ENCODE data around the gene GAS7.

Gene GAS7

DNA sequence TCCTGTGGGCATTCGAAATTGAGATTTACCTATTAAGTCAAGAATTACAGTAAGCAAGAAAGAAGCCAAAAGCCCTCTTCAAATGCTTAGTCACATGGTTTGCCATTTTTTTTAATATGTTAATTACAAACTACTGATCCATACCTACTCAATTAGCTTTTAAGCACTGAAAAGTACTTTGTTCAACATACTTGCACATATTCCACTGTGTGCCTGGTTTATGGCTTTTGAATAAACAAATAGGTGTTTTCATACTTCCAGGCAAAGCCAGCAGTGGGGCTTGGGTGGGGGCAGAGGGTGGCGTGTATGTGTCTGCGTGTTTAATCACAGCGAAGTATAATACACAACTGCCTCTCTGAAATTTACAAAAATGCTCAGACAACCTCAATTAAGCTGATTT lies 51.4 kb downstream of the GAS7 start:
- Histone ChIP-seq H3K36me3 (ENCODE audit: insufficient read depth, low read length) (no peaks in the 10 kb centered on the region), H4K20me1 (ENCODE audit: insufficient read depth, low read length) (no peaks in the 10 kb centered on the region), H3K9me3 (ENCODE audit: low read length) (no peaks in the 10 kb centered on the region), H3K27ac (ENCODE audit: low read depth, low read length, poor library complexity, severe bottlenecking) (no peak overlapping the region), H3K4me1 (ENCODE audit: insufficient read depth, low read length, severe bottlenecking) (no peaks in the 10 kb centered on the region), H3K79me2 (ENCODE audit: insufficient read depth, low read length) (no peaks in the 10 kb centered on the region), H3K27me3 (ENCODE audit: insufficient read depth, low read length) (no peaks in the 10 kb centered on the region), H3K4me3 (ENCODE audit: low read depth, low read length, poor library complexity, severe bottlenecking) (no peak overlapping the region), H3K9me2 (ENCODE audit: low read depth, low read length) (no peaks in the 10 kb centered on the region), H3K9ac (ENCODE audit: low read length) (no peak overlapping the region), H3K4me2 (ENCODE audit: low read length) (no peak overlapping the region), H2AFZ (ENCODE audit: low read length) (no peak overlapping the region), H3F3A (ENCODE audit: insufficient read depth, low read length) (no peaks in the 10 kb centered on the region)
- TF ChIP-seq, protein P1, sequence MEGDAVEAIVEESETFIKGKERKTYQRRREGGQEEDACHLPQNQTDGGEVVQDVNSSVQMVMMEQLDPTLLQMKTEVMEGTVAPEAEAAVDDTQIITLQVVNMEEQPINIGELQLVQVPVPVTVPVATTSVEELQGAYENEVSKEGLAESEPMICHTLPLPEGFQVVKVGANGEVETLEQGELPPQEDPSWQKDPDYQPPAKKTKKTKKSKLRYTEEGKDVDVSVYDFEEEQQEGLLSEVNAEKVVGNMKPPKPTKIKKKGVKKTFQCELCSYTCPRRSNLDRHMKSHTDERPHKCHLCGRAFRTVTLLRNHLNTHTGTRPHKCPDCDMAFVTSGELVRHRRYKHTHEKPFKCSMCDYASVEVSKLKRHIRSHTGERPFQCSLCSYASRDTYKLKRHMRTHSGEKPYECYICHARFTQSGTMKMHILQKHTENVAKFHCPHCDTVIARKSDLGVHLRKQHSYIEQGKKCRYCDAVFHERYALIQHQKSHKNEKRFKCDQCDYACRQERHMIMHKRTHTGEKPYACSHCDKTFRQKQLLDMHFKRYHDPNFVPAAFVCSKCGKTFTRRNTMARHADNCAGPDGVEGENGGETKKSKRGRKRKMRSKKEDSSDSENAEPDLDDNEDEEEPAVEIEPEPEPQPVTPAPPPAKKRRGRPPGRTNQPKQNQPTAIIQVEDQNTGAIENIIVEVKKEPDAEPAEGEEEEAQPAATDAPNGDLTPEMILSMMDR (IDR thresholded peaks at IDR 0.05; ENCODE audit: low read length): no peak
- TF ChIP-seq EZH2 (IDR thresholded peaks at IDR 0.05; ENCODE audit: borderline replicate concordance, low read length): no peak

DNA sequence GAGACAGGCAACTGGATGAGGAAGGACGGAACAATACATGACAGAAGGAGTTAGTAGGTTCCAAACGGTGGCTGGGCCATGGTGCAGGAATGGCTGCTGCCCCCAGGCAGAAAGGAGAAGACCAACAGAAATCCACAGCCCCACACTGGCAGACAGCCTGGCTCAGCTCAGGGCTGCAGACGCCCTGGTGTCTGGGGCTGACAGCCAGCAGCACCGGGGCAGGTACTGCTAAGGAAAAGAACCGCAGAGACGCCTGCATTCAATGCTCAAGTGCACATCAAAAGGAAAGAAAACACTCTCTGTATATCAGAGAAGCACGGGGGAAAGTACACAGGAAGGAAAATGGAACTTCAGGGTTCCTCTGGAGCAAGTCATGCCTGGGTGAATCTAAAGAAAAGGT lies 53.4 kb downstream of the GAS7 start:
- Histone ChIP-seq H3K27ac (ENCODE audit: low read depth, low read length, poor library complexity, severe bottlenecking) (no peak overlapping the region), H3K4me2 (ENCODE audit: low read length) (no peak overlapping the region), H3K79me2 (ENCODE audit: insufficient read depth, low read length) (no peaks in the 10 kb centered on the region), H3K4me1 (ENCODE audit: insufficient read depth, low read length, severe bottlenecking) (no peaks in the 10 kb centered on the region), H3K4me3 (ENCODE audit: low read depth, low read length, poor library complexity, severe bottlenecking) (no peak overlapping the region), H3K9me3 (ENCODE audit: low read length) (no peaks in the 10 kb centered on the region), H3K9ac (ENCODE audit: low read length) (no peak overlapping the region), H4K20me1 (ENCODE audit: insufficient read depth, low read length) (no peaks in the 10 kb centered on the region), H3K27me3 (ENCODE audit: insufficient read depth, low read length) (no peaks in the 10 kb centered on the region), H2AFZ (ENCODE audit: low read length) (no peak overlapping the region), H3K9me2 (ENCODE audit: low read depth, low read length) (no peaks in the 10 kb centered on the region), H3K36me3 (ENCODE audit: insufficient read depth, low read length) (no peaks in the 10 kb centered on the region), H3F3A (ENCODE audit: insufficient read depth, low read length) (no peaks in the 10 kb centered on the region)
- TF ChIP-seq, protein P1 (IDR thresholded peaks at IDR 0.05; ENCODE audit: low read length): no peak
- TF ChIP-seq EZH2 (IDR thresholded peaks at IDR 0.05; ENCODE audit: borderline replicate concordance, low read length): no peak

DNA sequence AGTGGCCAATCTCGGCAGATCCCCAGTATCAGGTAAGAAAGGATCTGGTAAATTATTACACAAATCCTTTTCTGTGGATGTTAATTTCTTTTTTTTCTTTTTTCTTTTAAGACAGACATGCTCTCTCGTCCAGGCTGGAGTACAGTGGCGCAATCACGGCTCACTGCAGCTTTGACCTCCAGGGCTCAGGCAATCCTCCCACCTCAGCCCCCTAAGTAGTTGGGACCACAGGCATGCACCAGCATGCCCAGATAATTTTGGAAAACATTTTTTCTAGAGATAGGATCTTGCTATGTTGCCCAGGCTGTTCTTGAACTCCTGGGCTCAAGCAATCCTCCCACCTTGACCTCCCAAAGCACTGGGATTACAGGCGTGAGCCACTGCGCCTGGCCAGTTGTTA lies 54.0 kb downstream of the GAS7 start:
- Histone ChIP-seq H3K9ac (ENCODE audit: low read length) (no peak overlapping the region), H3K9me2 (ENCODE audit: low read depth, low read length) (no peaks in the 10 kb centered on the region), H3K27ac (ENCODE audit: low read depth, low read length, poor library complexity, severe bottlenecking) (no peak overlapping the region), H3K9me3 (ENCODE audit: low read length) (no peaks in the 10 kb centered on the region), H3K79me2 (ENCODE audit: insufficient read depth, low read length) (no peaks in the 10 kb centered on the region), H3K27me3 (ENCODE audit: insufficient read depth, low read length) (no peaks in the 10 kb centered on the region), H3K4me2 (ENCODE audit: low read length) (no peak overlapping the region), H2AFZ (ENCODE audit: low read length) (no peak overlapping the region), H3K36me3 (ENCODE audit: insufficient read depth, low read length) (no peaks in the 10 kb centered on the region), H3K4me3 (ENCODE audit: low read depth, low read length, poor library complexity, severe bottlenecking) (no peak overlapping the region), H3F3A (ENCODE audit: insufficient read depth, low read length) (no peaks in the 10 kb centered on the region), H4K20me1 (ENCODE audit: insufficient read depth, low read length) (no peaks in the 10 kb centered on the region), H3K4me1 (ENCODE audit: insufficient read depth, low read length, severe bottlenecking) (no peaks in the 10 kb centered on the region)
- TF ChIP-seq EZH2 (IDR thresholded peaks at IDR 0.05; ENCODE audit: borderline replicate concordance, low read length): no peak
- TF ChIP-seq, protein P1 (IDR thresholded peaks at IDR 0.05; ENCODE audit: low read length): no peak
